B cell (primary cell): ENCODE measurements around the gene PKNOX2. TPM values are rescaled to one million over a fixed set of nuclear protein-coding genes. Genes with fewer than 3 reads are reported as not detected.

ENCODE experiments used
- ATAC-seq: fragments of 200-7000 bp; cut with Tn5 transposase; one replicate; pipeline ENCODE4 v1.10.0; 2021; ENCODE audit warnings: low read depth, mild to moderate bottlenecking, moderate number of reproducible peaks, moderate library complexity
- CTCF ChIA-PET: fragments of 350-600 bp; sonication (Branson Sonifier 250); formaldehyde crosslinking; loops from one replicate; lab custom pipeline; 2021; ENCODE audit warnings: antibody characterized with exemption, inconsistent platforms; lab: Charles Lee
- POLR2A ChIA-PET: fragments of 350-600 bp; sonication (Branson Sonifier 250); formaldehyde crosslinking; loops from one replicate; lab custom pipeline; 2021; ENCODE audit warnings: antibody characterized with exemption; lab: Charles Lee
- DNase-seq: peaks from one replicate; pipeline ENCODE4 v3.0.0; 2013
- H2AFZ ChIP-seq: 2 replicates; pipeline ENCODE4 v1.6.1; 2012; ENCODE audit warnings: mild to moderate bottlenecking, low read depth, low read length; ENCODE audit not compliant: insufficient read depth, poor library complexity, severe bottlenecking
- H3K27ac ChIP-seq, 2 donors: 1 replicate in 1 of 2; 2 replicates in 1 of 2; pipeline ENCODE4 v1.5.1; 2012 to 2013; ENCODE audit warnings: low read length in 2 of 2, mild to moderate bottlenecking in 2 of 2, moderate library complexity in 1 of 2
- H3K27me3 ChIP-seq, 4 experiments: fragments of 200-600 bp in 1 of 4; sonication (generic) in 1 of 4; replicated peaks in 1 of 4; 1 replicate in 2 of 4; 2 replicates in 2 of 4; pipeline versions ENCODE4 v1.6.1 to v1.7.0; 2013 to 2016; ENCODE audit warnings: low read length in 3 of 4, mild to moderate bottlenecking in 2 of 4, mixed read lengths in 1 of 4, moderate library complexity in 1 of 4; ENCODE audit not compliant: insufficient read depth in 4 of 4, control insufficient read depth in 3 of 4; ENCODE audit errors: control extremely low read depth in 1 of 4
- H3K36me3 ChIP-seq, 2 experiments: replicated peaks in 1 of 2; 1 replicate in 1 of 2; 2 replicates in 1 of 2; pipeline versions ENCODE4 v1.6.1 to v1.7.1; 2013; ENCODE audit warnings: low read length in 1 of 2; ENCODE audit not compliant: insufficient read depth in 2 of 2, control insufficient read depth in 1 of 2; ENCODE audit errors: control extremely low read depth in 1 of 2, extremely low read depth in 1 of 2
- H3K4me1 ChIP-seq, 2 donors: fragments of 200-600 bp in 1 of 2; sonication (generic) in 1 of 2; 1 replicate in 1 of 2; 2 replicates in 1 of 2; pipeline versions ENCODE4 v1.5.1 to v1.6.1; 2013 to 2017; ENCODE audit warnings: low read length in 2 of 2; ENCODE audit not compliant: control insufficient read depth in 2 of 2, insufficient read depth in 2 of 2
- H3K4me2 ChIP-seq: replicated peaks from 2 replicates; pipeline ENCODE3; 2012; ENCODE audit warnings: mild to moderate bottlenecking, low read depth, low read length; ENCODE audit not compliant: poor library complexity, severe bottlenecking
- H3K4me3 ChIP-seq, 5 experiments: fragments of 200-600 bp in 1 of 5; sonication (generic) in 1 of 5; 1 replicate in 3 of 5; 2 replicates in 2 of 5; pipeline versions ENCODE4 v1.5.1 to v1.7.0; 2011 to 2016; ENCODE audit warnings: low read length in 4 of 5, mild to moderate bottlenecking in 4 of 5, low read depth in 2 of 5, control low read depth in 1 of 5, moderate library complexity in 1 of 5; ENCODE audit not compliant: insufficient read depth in 1 of 5; ENCODE audit errors: control extremely low read depth in 1 of 5, extremely low read depth in 1 of 5
- H3K79me2 ChIP-seq: fragments of 200-600 bp; sonication (generic); one replicate; pipeline ENCODE4 v1.6.0; 2016; ENCODE audit warnings: low read length; ENCODE audit not compliant: control insufficient read depth, insufficient read depth
- H3K9ac ChIP-seq: fragments of 200-600 bp; sonication (generic); 2 replicates; pipeline ENCODE4 v1.6.1; 2017; ENCODE audit warnings: mild to moderate bottlenecking, low read length, moderate library complexity
- H3K9me3 ChIP-seq, 3 donors: one replicate each; pipeline versions ENCODE4 v1.6.1 to v1.7.1; 2013; ENCODE audit warnings: low read length in 2 of 3; ENCODE audit not compliant: control insufficient read depth in 2 of 3, insufficient read depth in 1 of 3; ENCODE audit errors: control extremely low read depth in 1 of 3
- H4K20me1 ChIP-seq: 2 replicates; pipeline ENCODE4 v1.6.0; 2012; ENCODE audit warnings: mild to moderate bottlenecking, low read length; ENCODE audit not compliant: insufficient read depth, control insufficient read depth, poor library complexity, severe bottlenecking
- H3K27ac Mint-ChIP-seq: one replicate; pipeline ENCODE4 v1.8.0; 2021; ENCODE audit warnings: mixed read lengths
- H3K27me3 Mint-ChIP-seq: one replicate; pipeline ENCODE4 v1.8.0; 2021; ENCODE audit warnings: mixed read lengths
- H3K4me1 Mint-ChIP-seq: one replicate; pipeline ENCODE4 v1.8.0; 2021; ENCODE audit warnings: mixed read lengths
- H3K4me3 Mint-ChIP-seq: one replicate; pipeline ENCODE4 v1.8.0; 2021; ENCODE audit warnings: mixed read lengths
- H3K9me3 Mint-ChIP-seq: one replicate; pipeline ENCODE4 v1.8.0; 2022; ENCODE audit warnings: mixed read lengths; ENCODE audit not compliant: insufficient read depth
- EZH2 ChIP-seq: IDR thresholded peaks from 2 replicates; pipeline ENCODE4 v1.6.1; 2012; ENCODE audit warnings: borderline replicate concordance, low read depth, mild to moderate bottlenecking, moderate library complexity, low read length; ENCODE audit not compliant: insufficient read depth, poor library complexity, severe bottlenecking
- WGBS: methylation state at CpG from one replicate; pipeline ENCODE4 v1.1.5; 2013; ENCODE audit warnings: missing lambda C conversion rate; ENCODE audit not compliant: insufficient coverage; 5-methylcytosine and 5-hydroxymethylcytosine counted together
- intact Hi-C: fragments of 100-400 bp; cut with micrococcal nuclease; formaldehyde crosslinking; loops from one replicate; pipeline ENCODE4 v1.10.0; 2022
- polyA plus RNA-seq: library from polyadenylated mRNA; depleted of rRNA; stranded (reverse); fragments of >200 nt; gene quantifications from 2 replicates; pipeline ENCODE4 v1.2.3, GENCODE V29; 2012
- total RNA-seq, 2 donors: library from RNA; stranded (reverse); fragments of 120-200 nt in 1 of 2; gene quantifications; 1 replicate in 1 of 2; 2 replicates in 1 of 2; pipeline versions ENCODE4 v1.2.3 to v1.2.4, GENCODE V29; 2013 to 2022
- TF ChIP-seq, protein P1 (sequence below): fragments of 200-600 bp; IDR thresholded peaks from one replicate; pipeline ENCODE4 v1.8.0; 2022; ENCODE audit warnings: antibody characterized with exemption, mild to moderate bottlenecking

PKNOX2 gene
- total and polyA plus RNA-seq, 2 donors (not counting 1 experiment from before 2014, with no cell fraction given), result not detected

DNA sequence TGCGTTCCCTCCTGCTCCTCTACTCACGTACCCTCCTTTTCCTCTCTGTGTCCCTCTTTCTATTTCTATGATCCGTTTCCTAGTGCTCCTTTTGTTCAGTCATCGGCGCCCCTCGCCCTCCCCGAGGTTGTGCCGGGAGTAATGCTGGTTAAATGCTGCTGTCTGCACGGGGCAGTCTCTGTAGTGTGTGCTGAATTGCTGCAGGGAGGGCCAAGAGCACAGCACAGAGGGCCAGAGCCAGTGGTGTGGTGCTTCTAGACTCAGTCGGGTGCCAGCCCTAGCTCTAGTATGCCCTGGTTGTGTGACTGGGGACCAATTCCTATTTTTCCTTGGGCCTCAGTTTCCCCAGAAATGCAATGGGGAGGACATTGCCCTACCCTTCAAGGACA, 98.3 kb downstream of the PKNOX2 start:
- Histone ChIP-seq H4K20me1 (no peaks in the 10 kb centered on the region), H3K9me3 (peaks cover 0 to 8% (median 0%) of the 10 kb centered on the region in 3 donors), H2AFZ (peak overlapping the region; percentile 15), H3K27ac (no peak overlapping the region), H3K4me2 (no peak overlapping the region), H3K27me3 (peaks cover 0 to 21% (median 4%) of the 10 kb centered on the region in 4 experiments), H3K4me3 (no peak overlapping the region), H3K9ac (no peak overlapping the region), H3K4me1 (no peaks in the 10 kb centered on the region), H3K36me3 (no peaks in the 10 kb centered on the region), H3K79me2 (no peaks in the 10 kb centered on the region)
- DNase-seq (no peak), ATAC-seq (no peak)
- WGBS, result 20% methylated on average over 6 of the region's 10 CpGs
- Mint-ChIP-seq H3K27me3 (peaks cover 32% of the 10 kb centered on the region), H3K4me3 (no peak overlapping the region), H3K9me3 (no peaks in the 10 kb centered on the region), H3K27ac (no peak overlapping the region), H3K4me1 (no peaks in the 10 kb centered on the region)
- CTCF ChIA-PET, result no interaction called here
- intact Hi-C loops, result no loop called here
- TF ChIP-seq, protein P1, sequence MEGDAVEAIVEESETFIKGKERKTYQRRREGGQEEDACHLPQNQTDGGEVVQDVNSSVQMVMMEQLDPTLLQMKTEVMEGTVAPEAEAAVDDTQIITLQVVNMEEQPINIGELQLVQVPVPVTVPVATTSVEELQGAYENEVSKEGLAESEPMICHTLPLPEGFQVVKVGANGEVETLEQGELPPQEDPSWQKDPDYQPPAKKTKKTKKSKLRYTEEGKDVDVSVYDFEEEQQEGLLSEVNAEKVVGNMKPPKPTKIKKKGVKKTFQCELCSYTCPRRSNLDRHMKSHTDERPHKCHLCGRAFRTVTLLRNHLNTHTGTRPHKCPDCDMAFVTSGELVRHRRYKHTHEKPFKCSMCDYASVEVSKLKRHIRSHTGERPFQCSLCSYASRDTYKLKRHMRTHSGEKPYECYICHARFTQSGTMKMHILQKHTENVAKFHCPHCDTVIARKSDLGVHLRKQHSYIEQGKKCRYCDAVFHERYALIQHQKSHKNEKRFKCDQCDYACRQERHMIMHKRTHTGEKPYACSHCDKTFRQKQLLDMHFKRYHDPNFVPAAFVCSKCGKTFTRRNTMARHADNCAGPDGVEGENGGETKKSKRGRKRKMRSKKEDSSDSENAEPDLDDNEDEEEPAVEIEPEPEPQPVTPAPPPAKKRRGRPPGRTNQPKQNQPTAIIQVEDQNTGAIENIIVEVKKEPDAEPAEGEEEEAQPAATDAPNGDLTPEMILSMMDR, result no peak
- no peak for TF ChIP-seq EZH2
- POLR2A ChIA-PET, result no interaction called here

DNA sequence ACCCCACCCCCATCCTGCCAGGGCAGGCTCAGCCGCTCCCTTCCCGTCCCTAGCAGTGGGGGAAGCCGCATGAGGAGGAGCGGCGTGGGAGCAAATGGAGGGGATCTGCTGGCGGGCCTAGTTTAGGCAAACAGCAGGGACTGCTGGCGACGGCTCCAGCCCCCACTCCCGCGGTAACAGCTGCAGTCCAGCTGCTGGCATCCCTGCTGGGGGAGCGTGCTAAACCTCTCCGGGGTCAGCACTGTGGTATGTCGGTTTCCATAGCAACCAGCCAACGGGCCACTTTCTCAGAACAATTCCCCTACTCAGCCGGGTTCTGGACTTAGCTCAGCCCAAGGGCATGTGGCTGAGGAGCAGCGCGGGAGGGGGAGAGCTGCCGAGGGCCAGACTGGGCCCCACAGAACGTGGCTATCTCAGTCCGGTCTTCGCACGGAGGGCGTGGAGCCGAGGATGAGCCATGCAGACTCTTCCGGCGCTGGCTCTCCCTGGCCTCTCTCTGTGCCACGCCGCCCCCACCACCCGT, 98.8 kb downstream of the PKNOX2 start:
- TF ChIP-seq EZH2, result no peak
- TF ChIP-seq, protein P1, result no peak
- intact Hi-C loops, result no loop called here
- DNase-seq (no peak), ATAC-seq (no peak)
- WGBS, result 13% methylated on average over 29 of the region's 29 CpGs
- H3K27ac Mint-ChIP-seq, result no peak overlapping the region
- H3K4me3 Mint-ChIP-seq, result no peak overlapping the region
- no peaks in the 10 kb centered on the region for H3K4me1 Mint-ChIP-seq
- ChIA-PET POLR2A (no interaction called here), CTCF (no interaction called here)
- Histone ChIP-seq H3K9me3 (peaks cover 0 to 8% (median 0%) of the 10 kb centered on the region in 3 donors), H3K4me1 (no peaks in the 10 kb centered on the region), H3K36me3 (no peaks in the 10 kb centered on the region), H3K27ac (no peak overlapping the region), H3K9ac (no peak overlapping the region), H4K20me1 (no peaks in the 10 kb centered on the region), H3K4me3 (no peak overlapping the region), H2AFZ (no peak overlapping the region), H3K4me2 (no peak overlapping the region), H3K27me3 (peaks cover 0 to 21% (median 4%) of the 10 kb centered on the region in 4 experiments), H3K79me2 (no peaks in the 10 kb centered on the region)
- peaks cover 32% of the 10 kb centered on the region for H3K27me3 Mint-ChIP-seq
- H3K9me3 Mint-ChIP-seq, result no peaks in the 10 kb centered on the region
